BJ (cell line): ENCODE data around the gene SMPX. TPM values are rescaled to one million over a fixed set of nuclear protein-coding genes. Genes with fewer than 3 reads are reported as not detected.

ENCODE experiments used
- CTCF ChIA-PET: fragments of 350-600 bp; formaldehyde crosslinking; extraction: SDS; loops from one replicate; lab custom pipeline; 2021; ENCODE audit warnings: antibody characterized with exemption, inconsistent platforms; lab: Yijun Ruan, JAX
- POLR2A ChIA-PET: fragments of 300-600 bp; sonication (Branson Sonifier 250); formaldehyde crosslinking; extraction: SDS; loops from one replicate; lab custom pipeline; 2021; ENCODE audit warnings: antibody characterized with exemption; lab: Charles Lee
- DNase-seq: peaks from one replicate; pipeline ENCODE4 v3.0.0-alpha.2; 2011; ENCODE audit warnings: low read depth
- H3K27me3 ChIP-seq: 2 replicates; pipeline ENCODE4 v1.6.0; 2011; ENCODE audit warnings: low read length; ENCODE audit not compliant: control insufficient read depth, insufficient read depth
- H3K36me3 ChIP-seq: 2 replicates; pipeline ENCODE4 v1.5.1; 2011; ENCODE audit warnings: low read length; ENCODE audit not compliant: control insufficient read depth, insufficient read depth
- H3K4me3 ChIP-seq: 2 replicates; pipeline ENCODE4 v1.5.1; 2011; ENCODE audit warnings: low read depth, mild to moderate bottlenecking, control low read depth, low read length
- polyA plus RNA-seq: library from polyadenylated mRNA; depleted of rRNA; stranded (reverse); fragments of >200 nt; gene quantifications from 2 replicates; pipeline ENCODE4 v1.2.3, GENCODE V29; 2011
- TF ChIP-seq, protein P1 (sequence below): IDR thresholded peaks from 2 replicates; pipeline ENCODE4 v1.5.1; 2011; ENCODE audit warnings: low read depth, mild to moderate bottlenecking, control low read depth, inconsistent platforms, low read length, moderate library complexity; ENCODE audit not compliant: insufficient read depth

The SMPX gene
- polyA plus RNA-seq, 1 experiment, result not detected

DNA sequence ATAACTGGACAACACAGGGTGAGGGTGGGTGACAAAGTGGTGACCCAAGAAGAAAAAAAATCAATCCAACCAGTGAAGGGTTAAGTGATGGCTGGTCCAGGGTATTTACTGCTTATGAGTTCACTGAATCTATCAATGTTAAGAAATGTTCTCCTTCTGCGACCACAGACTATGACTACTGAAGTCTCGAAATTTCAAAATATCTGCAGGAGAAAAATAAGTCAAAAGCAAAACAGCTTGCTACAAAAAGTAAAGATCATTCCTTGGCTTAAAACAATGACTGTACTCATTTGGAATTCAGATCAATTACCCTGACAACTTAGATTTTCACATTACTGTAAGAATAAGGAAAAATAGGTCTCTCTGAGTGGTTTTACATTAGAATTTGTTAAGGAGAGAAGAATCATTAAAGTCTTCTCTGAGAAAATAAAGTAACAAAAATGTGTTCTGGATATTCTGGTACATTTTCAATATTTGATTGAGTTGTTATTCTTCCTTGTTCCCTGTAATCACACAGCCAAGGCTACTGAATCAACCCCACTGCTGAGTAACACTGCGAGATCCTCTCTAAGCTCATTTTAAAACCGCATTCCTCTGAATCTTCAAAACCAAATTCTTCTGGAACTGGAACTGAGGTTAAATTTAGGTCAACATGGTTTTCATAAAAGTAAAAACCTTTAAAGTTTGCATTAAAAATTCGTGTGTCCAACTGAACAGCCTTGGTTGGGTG lies 22.7 kb downstream of the SMPX start:
- TF ChIP-seq, protein P1, sequence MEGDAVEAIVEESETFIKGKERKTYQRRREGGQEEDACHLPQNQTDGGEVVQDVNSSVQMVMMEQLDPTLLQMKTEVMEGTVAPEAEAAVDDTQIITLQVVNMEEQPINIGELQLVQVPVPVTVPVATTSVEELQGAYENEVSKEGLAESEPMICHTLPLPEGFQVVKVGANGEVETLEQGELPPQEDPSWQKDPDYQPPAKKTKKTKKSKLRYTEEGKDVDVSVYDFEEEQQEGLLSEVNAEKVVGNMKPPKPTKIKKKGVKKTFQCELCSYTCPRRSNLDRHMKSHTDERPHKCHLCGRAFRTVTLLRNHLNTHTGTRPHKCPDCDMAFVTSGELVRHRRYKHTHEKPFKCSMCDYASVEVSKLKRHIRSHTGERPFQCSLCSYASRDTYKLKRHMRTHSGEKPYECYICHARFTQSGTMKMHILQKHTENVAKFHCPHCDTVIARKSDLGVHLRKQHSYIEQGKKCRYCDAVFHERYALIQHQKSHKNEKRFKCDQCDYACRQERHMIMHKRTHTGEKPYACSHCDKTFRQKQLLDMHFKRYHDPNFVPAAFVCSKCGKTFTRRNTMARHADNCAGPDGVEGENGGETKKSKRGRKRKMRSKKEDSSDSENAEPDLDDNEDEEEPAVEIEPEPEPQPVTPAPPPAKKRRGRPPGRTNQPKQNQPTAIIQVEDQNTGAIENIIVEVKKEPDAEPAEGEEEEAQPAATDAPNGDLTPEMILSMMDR, result no peak
- Histone ChIP-seq H3K27me3 (no peaks in the 10 kb centered on the region), H3K36me3 (no peaks in the 10 kb centered on the region), H3K4me3 (no peak overlapping the region)
- ChIA-PET CTCF (no interaction called here), POLR2A (no interaction called here)
- DNase-seq, result no peak

DNA sequence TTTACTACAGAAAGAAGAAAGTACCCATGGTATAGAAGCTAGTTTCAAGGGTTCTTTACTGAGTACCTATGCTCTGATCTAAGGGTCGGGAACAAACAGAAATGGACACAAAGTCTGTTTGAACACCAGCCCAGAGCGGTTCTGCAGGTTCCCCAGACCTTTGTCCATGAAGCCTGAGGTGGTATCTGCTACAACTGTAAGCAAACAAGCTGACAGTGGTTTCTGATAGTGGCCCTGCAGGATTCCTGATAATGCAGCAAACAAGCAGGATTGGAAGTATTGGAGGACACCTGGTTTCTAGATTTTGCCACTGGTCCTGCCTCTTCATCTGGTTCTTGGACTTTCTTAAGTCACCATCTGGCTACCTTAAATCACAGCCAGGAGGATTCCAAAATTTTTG lies 23.7 kb downstream of the SMPX start:
- CTCF ChIA-PET, result interaction anchor here (0.6 to 1.1 kb wide), 2 partner anchors 12 to 98 kb away, joined by 4 read pairs; no protein-coding TSS in a partner anchor
- POLR2A ChIA-PET, result no interaction called here
- DNase-seq, result no peak
- TF ChIP-seq, protein P1, result no peak
- Histone ChIP-seq H3K27me3 (no peaks in the 10 kb centered on the region), H3K4me3 (no peak overlapping the region), H3K36me3 (no peaks in the 10 kb centered on the region)

DNA sequence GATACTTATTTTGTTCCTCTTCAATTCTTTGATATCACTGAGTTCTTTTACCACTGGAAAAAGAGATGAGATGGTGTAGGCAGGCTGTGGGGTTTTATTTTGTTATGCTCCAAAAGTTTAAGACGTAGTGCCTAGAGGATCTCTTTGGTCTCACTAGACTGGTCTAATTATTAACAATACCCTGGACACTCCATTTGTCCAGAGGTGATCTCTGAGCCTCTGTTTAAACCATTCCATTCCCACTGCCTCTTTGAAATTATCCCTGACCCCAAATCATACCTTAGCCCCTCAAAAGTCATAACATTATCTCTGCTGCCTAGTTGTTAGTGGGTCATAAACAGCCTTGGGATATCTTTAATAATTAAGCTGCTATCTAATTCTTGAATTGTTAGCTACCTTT lies 24.2 kb downstream of the SMPX start:
- POLR2A ChIA-PET, result no interaction called here
- TF ChIP-seq, protein P1, result no peak

DNA sequence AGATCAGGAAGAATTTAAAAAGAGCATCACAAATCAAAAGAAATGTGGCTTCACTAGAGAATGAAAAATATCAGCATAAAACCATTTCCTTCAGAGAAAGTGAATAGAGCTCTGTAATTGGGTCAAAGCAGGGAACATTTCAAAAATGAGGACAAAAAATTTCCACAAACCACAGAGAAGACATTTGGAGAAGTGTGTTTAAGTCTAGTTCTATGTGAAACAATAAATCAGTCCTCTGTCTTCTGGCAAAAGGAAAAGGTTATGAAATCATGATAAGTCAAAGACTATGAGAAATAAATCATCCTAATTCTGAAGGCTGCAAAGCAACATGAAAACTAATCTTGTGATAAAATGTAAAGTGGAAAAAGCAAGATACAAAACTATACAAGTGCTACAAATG lies 27.9 kb downstream of the SMPX start:
- CTCF ChIA-PET, result no interaction called here
- Histone ChIP-seq H3K36me3 (no peaks in the 10 kb centered on the region), H3K4me3 (no peak overlapping the region), H3K27me3 (no peaks in the 10 kb centered on the region)
- POLR2A ChIA-PET, result interaction anchor here (0.7 kb wide), 1 partner anchor 1214 kb away, joined by 5 read pairs; no protein-coding TSS in a partner anchor
- DNase-seq, result no peak
- TF ChIP-seq, protein P1, result no peak

More for the DNA sequence above, 24.2 kb downstream of the SMPX start:
- no peak overlapping the region for H3K4me3 ChIP-seq
- DNase-seq, result no peak
- CTCF ChIA-PET, result interaction anchor here (1.1 kb wide), 1 partner anchor 12 kb away, joined by 4 read pairs; no protein-coding TSS in a partner anchor
- no peaks in the 10 kb centered on the region for H3K36me3 ChIP-seq
- H3K27me3 ChIP-seq, result no peaks in the 10 kb centered on the region

DNA sequence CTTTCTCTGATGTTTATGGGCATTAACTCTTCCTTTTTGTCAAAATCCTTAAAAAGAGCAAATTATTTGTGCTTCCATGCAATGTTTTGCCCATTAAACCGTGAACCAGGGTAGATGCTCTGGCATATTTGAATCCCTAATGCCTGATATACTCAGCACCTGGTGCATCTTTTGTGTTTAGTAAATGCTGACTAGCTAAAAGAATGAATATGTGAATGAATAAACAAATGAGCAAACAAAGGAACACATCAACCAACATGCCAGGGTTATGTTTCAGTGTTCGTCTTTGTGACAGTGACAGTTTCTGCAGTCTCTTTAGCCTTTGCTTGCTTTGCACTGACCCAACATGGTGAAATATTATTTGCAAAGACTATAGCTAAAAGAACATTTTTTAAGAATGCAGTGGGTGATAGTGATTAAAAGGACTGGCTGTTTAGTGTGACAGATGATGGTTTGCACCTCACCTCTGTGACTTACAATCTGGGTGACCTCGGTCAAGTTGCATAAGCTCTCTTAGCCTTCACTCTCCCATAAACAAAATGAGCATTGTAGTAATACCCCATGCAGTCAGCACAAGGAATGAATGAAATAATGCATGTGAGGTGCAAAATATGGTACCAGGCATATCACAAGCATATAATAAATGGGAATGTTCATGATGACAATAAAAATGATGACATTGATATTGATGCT lies 29.5 kb downstream of the SMPX start:
- no peak overlapping the region for H3K4me3 ChIP-seq
- no peak for DNase-seq
- CTCF ChIA-PET, result no interaction called here
- TF ChIP-seq, protein P1, result no peak
- no peaks in the 10 kb centered on the region for H3K27me3 ChIP-seq
- H3K36me3 ChIP-seq, result no peaks in the 10 kb centered on the region
- POLR2A ChIA-PET, result no interaction called here
